Ascending aorta (tissue), 2 donors: ENCODE measurements around the gene MRGPRD. TPM values are rescaled to one million over a fixed set of nuclear protein-coding genes. Genes with fewer than 3 reads are reported as not detected.

Experiments used
- DNase-seq, 2 donors: peaks; one replicate each; pipeline ENCODE4 v3.0.0-alpha.2; 2019; ENCODE audit warnings: low spot score in 2 of 2
- H3K27ac ChIP-seq, 2 donors: fragments of 200-600 bp; sonication (generic); one replicate each; pipeline ENCODE4 v1.5.1; 2016 to 2017; ENCODE audit warnings: mild to moderate bottlenecking in 1 of 2
- H3K27me3 ChIP-seq: fragments of 200-600 bp; sonication (generic); one replicate; pipeline ENCODE4 v1.5.1; 2017
- H3K36me3 ChIP-seq, 2 donors: fragments of 200-600 bp; sonication (generic); one replicate each; pipeline ENCODE4 v1.5.1; 2016
- H3K4me1 ChIP-seq, 2 donors: fragments of 200-600 bp; sonication (generic); one replicate each; pipeline ENCODE4 v1.5.1; 2016 to 2017; ENCODE audit warnings: mild to moderate bottlenecking in 1 of 2
- H3K4me3 ChIP-seq, 2 donors: fragments of 200-600 bp; sonication (generic); one replicate each; pipeline ENCODE4 v1.5.1; 2016 to 2017; ENCODE audit warnings: mild to moderate bottlenecking in 1 of 2
- H3K9me3 ChIP-seq, 2 donors: fragments of 200-600 bp; sonication (generic); one replicate each; pipeline ENCODE4 v1.5.1; 2016
- CTCF ChIP-seq, 3 experiments: fragments of 200-600 bp in 2 of 3; fragments of 450-650 bp in 1 of 3; sonication (generic) in 2 of 3; IDR thresholded peaks; one replicate each; pipeline ENCODE4 v1.5.1; 2016 to 2019; ENCODE audit warnings: antibody characterized with exemption in 3 of 3, mild to moderate bottlenecking in 1 of 3, moderate library complexity in 1 of 3
- intact Hi-C: fragments of 100-400 bp; cut with DNase I; formaldehyde crosslinking; loops from one replicate; pipeline ENCODE4 v1.15.1; 2023
- total RNA-seq: library from RNA; depleted of rRNA; stranded (reverse); fragments of >200 nt; gene quantifications from one replicate; pipeline ENCODE4 v1.1.0, GENCODE V29; 2016

Gene MRGPRD
- total RNA-seq, 1 donor from 2014 or later = not detected

- intact Hi-C loops = no loop called here
- H3K4me3 ChIP-seq = no peak overlapping the region
- no peaks in the 10 kb centered on the region for H3K27me3 ChIP-seq
- no peaks in the 10 kb centered on the region for H3K9me3 ChIP-seq
- no peaks in the 10 kb centered on the region for H3K4me1 ChIP-seq
- no peak for TF ChIP-seq CTCF (IDR thresholded peaks at IDR 0.05)
- no peaks in the 10 kb centered on the region for H3K36me3 ChIP-seq
- DNase-seq = peak in 1 of 2 donors; percentile 48
- H3K27ac ChIP-seq = no peak overlapping the region
These were observed 14.6 kb downstream of the MRGPRD start for GRCh38 chr11:68965901-68966853.

- Histone ChIP-seq H3K36me3 (no peaks in the 10 kb centered on the region), H3K9me3 (no peaks in the 10 kb centered on the region), H3K4me3 (no peak overlapping the region), H3K27ac (no peak overlapping the region), H3K4me1 (no peaks in the 10 kb centered on the region), H3K27me3 (no peaks in the 10 kb centered on the region)
- peak in 1 of 2 donors; percentile 43 for DNase-seq
- intact Hi-C loops = no loop called here
- TF ChIP-seq CTCF (IDR thresholded peaks at IDR 0.05) = no peak
These were observed 17.0 kb downstream of the MRGPRD start for GRCh38 chr11:68963779-68964178.

- H3K4me3 ChIP-seq = no peak overlapping the region
- DNase-seq = peak in 1 of 2 donors; percentile 65
- H3K4me1 ChIP-seq = no peaks in the 10 kb centered on the region
- no peaks in the 10 kb centered on the region for H3K27me3 ChIP-seq
- no peak overlapping the region for H3K27ac ChIP-seq
- TF ChIP-seq CTCF (IDR thresholded peaks at IDR 0.05) = peak in 2 of 3 experiments; percentile 17 to 46
- intact Hi-C loops = no loop called here
- H3K36me3 ChIP-seq = no peaks in the 10 kb centered on the region
- no peaks in the 10 kb centered on the region for H3K9me3 ChIP-seq
These were observed 18.1 kb downstream of the MRGPRD start for GRCh38 chr11:68962527-68963250.

- no peak overlapping the region for H3K4me3 ChIP-seq
- no peak for DNase-seq
- TF ChIP-seq CTCF (IDR thresholded peaks at IDR 0.05) = no peak
These were observed 19.5 kb downstream of the MRGPRD start for GRCh38 chr11:68961245-68961644.

GRCh38 chr11:68960294-68961071 is 20.3 kb downstream of the MRGPRD start:
- no peak for DNase-seq
- Histone ChIP-seq H3K4me3 (no peak overlapping the region), H3K36me3 (no peaks in the 10 kb centered on the region), H3K4me1 (no peaks in the 10 kb centered on the region), H3K27ac (no peak overlapping the region), H3K9me3 (no peaks in the 10 kb centered on the region), H3K27me3 (no peaks in the 10 kb centered on the region)
- TF ChIP-seq CTCF (IDR thresholded peaks at IDR 0.05) = no peak
- intact Hi-C loops = no loop called here

More at GRCh38 chr11:68961245-68961644, 19.5 kb downstream of the MRGPRD start:
- Histone ChIP-seq H3K9me3 (no peaks in the 10 kb centered on the region), H3K27ac (no peak overlapping the region), H3K27me3 (no peaks in the 10 kb centered on the region), H3K4me1 (no peaks in the 10 kb centered on the region), H3K36me3 (no peaks in the 10 kb centered on the region)
- intact Hi-C loops = no loop called here
